Fibroblast of pulmonary artery (primary cell): Measurements from ENCODE around the gene GJB3.
A peak's percentile ranks its signal among the peaks of the same experiment; 100 is the strongest.

Source experiments
- DNase-seq: peaks from one replicate; pipeline ENCODE4 v3.0.0-alpha.2; 2010; ENCODE audit warnings: low read depth
- H3K4me3 ChIP-seq: replicated peaks from 2 replicates; pipeline ENCODE4 v1.5.1; 2011; ENCODE audit warnings: low read depth, mild to moderate bottlenecking, control low read depth, low read length, moderate library complexity
- TF ChIP-seq, protein P1 (sequence below): IDR thresholded peaks from 2 replicates; pipeline ENCODE4 v1.5.1; 2011; ENCODE audit warnings: mild to moderate bottlenecking, control low read depth, low read length, inconsistent platforms; ENCODE audit errors: missing control alignments

GJB3 gene

DNA sequence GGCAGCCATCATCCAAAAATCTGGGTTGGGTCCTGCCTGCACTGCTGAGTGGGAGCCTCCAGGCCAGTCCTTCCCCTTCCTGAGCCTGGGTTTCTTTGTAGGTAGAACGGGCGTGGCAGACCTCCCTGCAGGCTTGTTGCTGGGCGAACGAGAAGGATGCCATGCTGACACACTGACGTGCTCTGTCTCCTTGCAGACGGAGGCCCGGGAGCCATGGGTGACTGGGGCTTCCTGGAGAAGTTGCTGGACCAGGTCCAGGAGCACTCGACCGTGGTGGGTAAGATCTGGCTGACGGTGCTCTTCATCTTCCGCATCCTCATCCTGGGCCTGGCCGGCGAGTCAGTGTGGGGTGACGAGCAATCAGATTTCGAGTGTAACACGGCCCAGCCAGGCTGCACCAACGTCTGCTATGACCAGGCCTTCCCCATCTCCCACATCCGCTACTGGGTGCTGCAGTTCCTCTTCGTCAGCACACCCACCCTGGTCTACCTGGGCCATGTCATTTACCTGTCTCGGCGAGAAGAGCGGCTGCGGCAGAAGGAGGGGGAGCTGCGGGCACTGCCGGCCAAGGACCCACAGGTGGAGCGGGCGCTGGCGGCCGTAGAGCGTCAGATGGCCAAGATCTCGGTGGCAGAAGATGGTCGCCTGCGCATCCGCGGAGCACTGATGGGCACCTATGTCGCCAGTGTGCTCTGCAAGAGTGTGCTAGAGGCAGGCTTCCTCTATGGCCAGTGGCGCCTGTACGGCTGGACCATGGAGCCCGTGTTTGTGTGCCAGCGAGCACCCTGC lies 13.2 kb downstream of the GJB3 start:
- no peak overlapping the region for H3K4me3 ChIP-seq
- DNase-seq, result no peak
- TF ChIP-seq, protein P1, sequence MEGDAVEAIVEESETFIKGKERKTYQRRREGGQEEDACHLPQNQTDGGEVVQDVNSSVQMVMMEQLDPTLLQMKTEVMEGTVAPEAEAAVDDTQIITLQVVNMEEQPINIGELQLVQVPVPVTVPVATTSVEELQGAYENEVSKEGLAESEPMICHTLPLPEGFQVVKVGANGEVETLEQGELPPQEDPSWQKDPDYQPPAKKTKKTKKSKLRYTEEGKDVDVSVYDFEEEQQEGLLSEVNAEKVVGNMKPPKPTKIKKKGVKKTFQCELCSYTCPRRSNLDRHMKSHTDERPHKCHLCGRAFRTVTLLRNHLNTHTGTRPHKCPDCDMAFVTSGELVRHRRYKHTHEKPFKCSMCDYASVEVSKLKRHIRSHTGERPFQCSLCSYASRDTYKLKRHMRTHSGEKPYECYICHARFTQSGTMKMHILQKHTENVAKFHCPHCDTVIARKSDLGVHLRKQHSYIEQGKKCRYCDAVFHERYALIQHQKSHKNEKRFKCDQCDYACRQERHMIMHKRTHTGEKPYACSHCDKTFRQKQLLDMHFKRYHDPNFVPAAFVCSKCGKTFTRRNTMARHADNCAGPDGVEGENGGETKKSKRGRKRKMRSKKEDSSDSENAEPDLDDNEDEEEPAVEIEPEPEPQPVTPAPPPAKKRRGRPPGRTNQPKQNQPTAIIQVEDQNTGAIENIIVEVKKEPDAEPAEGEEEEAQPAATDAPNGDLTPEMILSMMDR, result no peak

DNA sequence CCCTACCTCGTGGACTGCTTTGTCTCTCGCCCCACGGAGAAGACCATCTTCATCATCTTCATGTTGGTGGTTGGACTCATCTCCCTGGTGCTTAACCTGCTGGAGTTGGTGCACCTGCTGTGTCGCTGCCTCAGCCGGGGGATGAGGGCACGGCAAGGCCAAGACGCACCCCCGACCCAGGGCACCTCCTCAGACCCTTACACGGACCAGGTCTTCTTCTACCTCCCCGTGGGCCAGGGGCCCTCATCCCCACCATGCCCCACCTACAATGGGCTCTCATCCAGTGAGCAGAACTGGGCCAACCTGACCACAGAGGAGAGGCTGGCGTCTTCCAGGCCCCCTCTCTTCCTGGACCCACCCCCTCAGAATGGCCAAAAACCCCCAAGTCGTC lies 13.8 kb downstream of the GJB3 start:
- H3K4me3 ChIP-seq, result no peak overlapping the region
- TF ChIP-seq, protein P1, result no peak
- no peak for DNase-seq

DNA sequence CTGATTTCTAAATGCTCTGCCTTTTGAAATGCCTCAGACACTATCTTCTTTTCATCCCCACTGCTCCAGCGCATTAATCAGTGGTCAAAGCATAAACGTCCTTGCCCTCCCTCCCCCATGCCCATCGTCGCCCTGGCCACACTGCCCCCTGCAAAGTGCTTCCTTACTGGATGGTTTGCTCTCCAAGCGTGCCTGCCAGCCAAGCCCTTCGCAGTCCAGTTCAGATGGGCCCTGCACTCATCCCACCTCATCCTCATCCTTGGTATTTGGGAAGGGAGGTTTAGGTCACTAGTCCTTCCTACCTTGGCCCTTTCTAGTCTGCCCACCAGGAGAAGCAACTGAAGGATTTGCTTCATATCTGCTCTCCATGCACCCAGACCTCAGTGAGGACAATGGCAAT lies 14.9 kb downstream of the GJB3 start:
- H3K4me3 ChIP-seq, result no peak overlapping the region
- TF ChIP-seq, protein P1, result no peak
- DNase-seq, result no peak

DNA sequence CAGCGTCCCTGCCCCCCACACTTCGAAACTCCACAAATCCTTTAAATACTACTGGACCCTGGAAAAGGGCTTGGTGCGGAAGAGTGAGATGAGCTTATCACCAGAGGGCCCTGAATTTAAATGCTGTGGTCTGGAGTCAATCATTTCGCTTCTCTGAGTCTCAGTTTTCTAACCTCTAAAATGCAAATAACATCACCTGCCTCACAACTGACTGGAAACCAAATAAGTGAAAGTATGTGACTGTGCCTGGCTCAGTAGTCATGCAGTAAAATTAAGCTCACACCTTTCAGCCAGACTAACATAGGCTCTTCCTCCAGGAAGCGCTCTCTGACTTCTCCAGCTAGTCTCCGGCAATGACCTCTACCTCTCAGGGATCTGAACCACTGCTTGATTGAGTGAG lies 16.0 kb downstream of the GJB3 start:
- TF ChIP-seq, protein P1, result no peak
- H3K4me3 ChIP-seq, result no peak overlapping the region
- DNase-seq, result no peak

DNA sequence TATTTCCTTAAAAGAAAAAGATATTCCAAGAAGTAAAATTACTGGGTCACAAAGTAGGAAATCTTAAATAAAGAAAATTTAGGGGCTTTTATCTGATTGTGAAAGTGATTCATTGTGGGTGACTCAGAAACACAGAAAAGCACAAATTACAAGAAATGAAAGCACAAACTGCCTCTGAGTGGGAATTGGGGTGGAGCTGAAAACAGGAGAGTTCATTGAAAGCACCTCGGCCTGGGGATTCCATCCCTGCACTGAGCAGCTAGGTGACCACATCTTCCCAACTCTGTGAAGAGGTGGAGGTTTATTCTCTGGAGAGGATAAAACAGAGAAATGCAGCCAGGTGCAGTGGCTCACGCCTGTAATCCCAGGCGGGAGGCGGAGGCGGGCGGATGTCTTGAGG lies 19.2 kb downstream of the GJB3 start:
- TF ChIP-seq, protein P1, result no peak
- no peak overlapping the region for H3K4me3 ChIP-seq
- peak; percentile 32 for DNase-seq

DNA sequence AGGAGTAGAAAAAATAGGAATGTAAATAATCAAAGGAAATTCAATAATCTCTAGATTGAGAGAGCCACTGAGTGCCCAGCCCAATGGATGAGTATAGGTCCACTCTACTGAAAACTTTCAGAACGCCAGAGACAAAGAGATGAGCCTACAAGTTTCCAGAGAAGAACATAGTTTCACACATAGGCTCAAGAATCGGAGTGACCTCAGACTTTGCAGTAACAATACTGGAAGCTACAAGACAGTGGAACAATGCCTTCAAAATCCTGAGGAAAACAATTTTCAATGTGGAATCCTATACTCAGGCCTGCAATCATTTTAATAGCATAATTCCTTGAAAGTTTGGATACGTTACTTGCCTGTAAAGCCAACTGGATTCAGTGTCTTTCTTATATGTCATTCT lies 22.8 kb downstream of the GJB3 start:
- H3K4me3 ChIP-seq, result no peak overlapping the region
- DNase-seq, result no peak
- TF ChIP-seq, protein P1, result no peak

DNA sequence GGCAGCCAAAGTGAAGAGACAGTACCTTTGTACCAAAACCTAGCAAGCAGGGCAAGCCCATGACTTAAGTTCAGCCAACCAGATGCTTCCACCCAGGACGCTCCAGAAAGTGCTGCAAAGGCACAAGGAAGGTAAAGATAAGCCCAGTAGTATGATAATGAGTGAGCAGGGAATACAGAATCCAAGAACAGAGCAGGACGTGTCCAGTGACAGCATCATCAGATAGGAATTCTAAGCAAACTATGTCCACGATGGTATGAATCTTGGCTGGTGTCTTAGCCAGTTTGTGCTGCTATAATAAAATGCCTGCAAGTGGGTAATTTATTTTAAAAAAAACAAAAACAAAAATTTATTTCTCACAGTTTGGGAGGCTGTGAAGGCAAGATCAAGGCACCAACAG lies 25.4 kb downstream of the GJB3 start:
- TF ChIP-seq, protein P1, result no peak
- DNase-seq, result peak; percentile 13
- no peak overlapping the region for H3K4me3 ChIP-seq
